Pancreas (tissue), 10 donors: Measurements from ENCODE around the gene HIVEP2. TPM values are rescaled to one million over a fixed set of nuclear protein-coding genes. Genes with fewer than 3 reads are reported as not detected.

ENCODE experiments used
- ATAC-seq, 4 donors: fragments of 200-7000 bp; cut with Tn5 transposase; one replicate each; pipeline versions ENCODE4 v1.8.0 to v1.9.1; 2020; ENCODE audit warnings: mild to moderate bottlenecking in 4 of 4, moderate library complexity in 4 of 4
- DNase-seq, 6 donors: peaks; one replicate each; pipeline ENCODE4 v3.0.0-alpha.2; 2020
- FAIRE-seq: peaks from 2 replicates; lab custom pipeline; 2012; peaks lifted over from hg19 to GRCh38; lab: Jason Lieb, UNC
- H3K27ac ChIP-seq, 4 donors: fragments of 200-600 bp; sonication (generic); 1 replicate in 3 of 4; 2 replicates in 1 of 4; pipeline versions ENCODE4 v1.5.0 to v1.8.0; 2020
- H3K27me3 ChIP-seq, 4 donors: fragments of 200-600 bp; one replicate each; pipeline ENCODE4 v1.8.0; 2021
- H3K36me3 ChIP-seq, 3 donors: fragments of 200-600 bp; sonication (generic) in 1 of 3; one replicate each; pipeline versions ENCODE4 v1.5.0 to v1.8.0; 2020 to 2021
- H3K4me1 ChIP-seq, 3 donors: fragments of 200-600 bp; one replicate each; pipeline ENCODE4 v1.8.0; 2021
- H3K4me3 ChIP-seq, 4 donors: fragments of 200-600 bp; sonication (generic) in 2 of 4; one replicate each; pipeline versions ENCODE4 v1.5.0 to v1.8.0; 2020 to 2021
- H3K9me3 ChIP-seq, 4 donors: fragments of 200-600 bp; one replicate each; pipeline ENCODE4 v1.8.0; 2021
- CTCF ChIP-seq, 4 donors: fragments of 200-600 bp; sonication (generic) in 3 of 4; IDR thresholded peaks; one replicate each; pipeline versions ENCODE4 v1.5.0 to v1.8.0; 2021; ENCODE audit warnings: antibody characterized with exemption in 4 of 4
- WGBS, 2 donors: extraction: QIAGEN DNeasy Blood & Tissue Kit; methylation state at CpG; one replicate each; pipeline ENCODE4 v1.1.7; 2013; 5-methylcytosine and 5-hydroxymethylcytosine counted together
- intact Hi-C, 3 donors: fragments of 100-400 bp; cut with DNase I; formaldehyde crosslinking; loops; one replicate each; pipeline versions ENCODE4 v1.11.1 to v1.14.2; 2022
- polyA plus RNA-seq, 2 donors: library from polyadenylated mRNA; stranded (reverse); fragments of 200-250 nt; gene quantifications; one replicate each; pipeline ENCODE4 v1.2.3, GENCODE V29; 2013
- total RNA-seq, 6 donors: library from RNA; stranded (reverse); fragmentation: NEBNext Ultra II Directional in 4 of 6; extraction: Animal tissue kit (Norgen Biotek cat#: 25700) in 4 of 6; gene quantifications; one replicate each; pipeline versions ENCODE4 v1.2.1 to v1.2.4, GENCODE V29; 2021 to 2023
- donor health status: healthy with polysubstance abuse.
- donor health status: DM: no; HTN: no; CAD: no; lungs with moderate emphysema.
- donor health status: DM: no; HTN: no; CAD: no.
- donor health status: control.
- donor health status: control.
- donor health status: Bipolar disorder and iron deficiency.
- donor health status: DM: yes; HTN: yes; CAD: no.
- donor health status: DM: no; HTN: no; CAD: no.
- donor health status: DM: no; HTN: no; CAD: no.
- donor health status: DM: yes; HTN: yes; CAD: no.

Gene HIVEP2
- total and polyA plus RNA-seq, 8 donors = 3.8 to 14.0 (median 8.6) TPM

GRCh38 chr6:142835787-142836535 lies 109.0 kb downstream of the HIVEP2 start:
- intact Hi-C loops = no loop called here
- DNase-seq (no peak), ATAC-seq (no peak), FAIRE-seq (no peak)
- WGBS, 2 donors = 91 to 95% methylated on average over 3 of the region's 3 CpGs
- no peaks in the 10 kb centered on the region for H3K36me3 ChIP-seq
- no peak overlapping the region for H3K27ac ChIP-seq
- peaks cover 13 to 19% (median 14%) of the 10 kb centered on the region in 3 donors for H3K4me1 ChIP-seq
- H3K4me3 ChIP-seq = no peak overlapping the region
- H3K27me3 ChIP-seq = no peaks in the 10 kb centered on the region
- TF ChIP-seq CTCF (IDR thresholded peaks at IDR 0.05) = no peak
- no peaks in the 10 kb centered on the region for H3K9me3 ChIP-seq

GRCh38 chr6:142834853-142835252 lies 110.1 kb downstream of the HIVEP2 start:
- no peak for TF ChIP-seq CTCF (IDR thresholded peaks at IDR 0.05)
- Histone ChIP-seq H3K27ac (no peak overlapping the region), H3K4me3 (no peak overlapping the region), H3K9me3 (no peaks in the 10 kb centered on the region), H3K36me3 (no peaks in the 10 kb centered on the region), H3K4me1 (peaks cover 12 to 18% (median 13%) of the 10 kb centered on the region in 3 donors), H3K27me3 (no peaks in the 10 kb centered on the region)
- FAIRE-seq = no peak
- no peak for DNase-seq
- WGBS, 2 donors = 91 to 93% methylated on average over 3 of the region's 3 CpGs
- no peak for ATAC-seq
- intact Hi-C loops = no loop called here

- Histone ChIP-seq H3K36me3 (no peaks in the 10 kb centered on the region), H3K4me3 (no peak overlapping the region), H3K9me3 (no peaks in the 10 kb centered on the region), H3K4me1 (peaks cover 4 to 10% (median 6%) of the 10 kb centered on the region in 3 donors), H3K27me3 (no peaks in the 10 kb centered on the region), H3K27ac (no peak overlapping the region)
- 23 to 26% methylated on average over 2 of the region's 2 CpGs for WGBS, 2 donors
- DNase-seq (no peak), FAIRE-seq (no peak), ATAC-seq (peak in 3 of 4 donors; percentile 24 to 53 (median 27))
- intact Hi-C loops = no loop called here
- TF ChIP-seq CTCF (IDR thresholded peaks at IDR 0.05) = no peak
Measured at GRCh38 chr6:142833798-142834197, 111.2 kb downstream of the HIVEP2 start.

GRCh38 chr6:142833054-142833453 lies 111.9 kb downstream of the HIVEP2 start:
- no peak for TF ChIP-seq CTCF (IDR thresholded peaks at IDR 0.05)
- Histone ChIP-seq H3K4me3 (no peak overlapping the region), H3K4me1 (peaks cover 0 to 6% (median 6%) of the 10 kb centered on the region in 3 donors), H3K27ac (no peak overlapping the region), H3K36me3 (no peaks in the 10 kb centered on the region), H3K27me3 (no peaks in the 10 kb centered on the region), H3K9me3 (no peaks in the 10 kb centered on the region)
- DNase-seq (no peak), ATAC-seq (peak in 1 of 4 donors; percentile 29), FAIRE-seq (no peak)
- 76 to 80% methylated on average over 1 of the region's 1 CpG for WGBS, 2 donors
- intact Hi-C loops = no loop called here

- no peak for ATAC-seq
- Histone ChIP-seq H3K27me3 (no peaks in the 10 kb centered on the region), H3K4me3 (no peak overlapping the region), H3K27ac (no peak overlapping the region), H3K36me3 (no peaks in the 10 kb centered on the region), H3K9me3 (no peaks in the 10 kb centered on the region), H3K4me1 (peaks cover 0 to 6% (median 6%) of the 10 kb centered on the region in 3 donors)
- WGBS, 2 donors = 94 to 95% methylated on average over 6 of the region's 6 CpGs
- no peak for FAIRE-seq
- intact Hi-C loops = no loop called here
- no peak for DNase-seq
- no peak for TF ChIP-seq CTCF (IDR thresholded peaks at IDR 0.05)
Measured at GRCh38 chr6:142830807-142831206, 114.2 kb downstream of the HIVEP2 start.
